Right ventricle myocardium superior (tissue), 1 donor: ENCODE results near the gene AKT1. TPM values are rescaled to one million over a fixed set of nuclear protein-coding genes. Genes with fewer than 3 reads are reported as not detected.

Experiments used
- ATAC-seq: fragments of 200-7000 bp; cut with Tn5 transposase; one replicate; pipeline ENCODE4 v1.9.1; 2020; ENCODE audit warnings: mild to moderate bottlenecking; ENCODE audit not compliant: poor library complexity
- DNase-seq: peaks from one replicate; pipeline ENCODE4 v3.0.0-alpha.2; 2020
- intact Hi-C: fragments of 100-400 bp; cut with DNase I; formaldehyde crosslinking; loops from one replicate; pipeline ENCODE4 v1.11.2; 2022
- total RNA-seq: library from RNA; stranded (reverse); fragmentation: NEBNext Ultra II Directional; extraction: Animal tissue kit (Norgen Biotek cat#: 25700); gene quantifications from one replicate; pipeline ENCODE4 v1.2.1, GENCODE V29; 2021
- donor health status: DM: no; HTN: yes; CAD: no; lungs with severe emphysema.

The AKT1 gene
- total RNA-seq, 1 donor from 2014 or later = 120 TPM

DNA sequence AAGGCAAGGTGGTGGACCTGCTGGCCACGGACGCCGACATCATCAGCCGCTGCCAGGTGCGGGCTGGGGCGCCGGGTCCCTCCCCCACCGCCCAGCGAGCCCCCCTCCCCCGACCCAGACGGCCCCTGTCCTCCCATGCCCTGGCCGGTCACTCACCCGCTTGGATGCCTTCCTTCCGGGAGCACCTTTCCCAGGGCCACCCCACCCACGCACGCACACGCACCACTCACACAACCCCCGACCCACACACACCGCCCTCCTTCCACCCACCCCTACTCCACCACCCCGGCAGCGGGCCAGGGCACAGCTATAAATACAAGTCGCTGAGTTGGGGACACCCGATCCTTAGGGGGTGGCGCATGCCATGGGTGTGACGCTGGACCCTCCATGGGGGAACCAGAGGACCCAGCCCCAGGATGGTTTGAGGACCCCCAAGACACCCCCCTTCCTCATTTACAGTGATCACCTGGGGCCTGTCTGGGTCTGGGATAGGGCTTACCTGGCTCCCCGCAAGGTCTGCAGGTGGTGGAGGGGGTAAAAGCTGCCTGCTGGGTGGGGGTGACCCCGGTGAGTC, 71.1 kb downstream of the AKT1 start:
- DNase-seq = peak; percentile 87
- peak; percentile 44 for ATAC-seq
- intact Hi-C loops = no loop called here

DNA sequence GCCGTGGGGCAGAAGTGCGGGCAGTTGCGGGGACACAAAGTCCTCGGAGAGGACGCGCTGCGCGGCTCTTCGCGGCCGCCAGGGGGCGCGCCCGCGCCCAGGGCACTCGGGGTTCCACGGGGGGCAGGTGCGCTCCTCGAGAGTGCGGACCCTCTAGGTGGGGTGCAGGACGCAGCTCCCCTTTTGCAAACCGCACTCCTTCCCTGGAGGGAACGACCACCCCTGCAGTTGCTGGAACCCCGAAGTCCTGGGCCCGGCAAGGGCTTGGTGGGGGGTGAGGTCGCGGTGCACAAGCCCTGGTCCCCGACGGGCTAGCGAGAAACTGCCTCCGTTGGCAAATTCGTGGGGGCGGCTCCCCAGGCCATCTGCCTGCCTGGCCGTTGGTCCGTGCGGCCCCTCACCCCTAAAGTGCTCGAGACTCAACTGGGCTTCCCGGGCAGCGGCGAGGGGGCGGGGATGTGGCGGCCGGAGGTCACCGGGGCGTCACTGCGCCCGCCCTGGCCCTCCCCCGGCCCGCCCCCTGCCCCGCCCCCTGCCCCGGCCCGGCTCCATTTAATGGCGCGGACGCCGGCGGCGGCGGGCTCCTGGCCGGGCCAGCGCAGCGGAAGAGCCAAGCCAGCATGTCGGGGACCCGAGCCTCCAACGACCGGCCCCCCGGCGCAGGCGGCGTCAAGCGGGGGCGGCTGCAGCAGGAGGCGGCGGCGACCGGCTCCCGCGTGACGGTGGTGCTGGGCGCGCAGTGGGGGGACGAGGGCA, 71.7 kb downstream of the AKT1 start, which contains the start of gene ADSS1:
Gene ADSS1, plus strand, starts transcription at position 579 of the 756 bp plus-strand sequence. Its CDS starts 42 bp downstream, at position 621.
- intact Hi-C loops = no loop called here
- ATAC-seq (peak; percentile 67), DNase-seq (peak; percentile 87)

DNA sequence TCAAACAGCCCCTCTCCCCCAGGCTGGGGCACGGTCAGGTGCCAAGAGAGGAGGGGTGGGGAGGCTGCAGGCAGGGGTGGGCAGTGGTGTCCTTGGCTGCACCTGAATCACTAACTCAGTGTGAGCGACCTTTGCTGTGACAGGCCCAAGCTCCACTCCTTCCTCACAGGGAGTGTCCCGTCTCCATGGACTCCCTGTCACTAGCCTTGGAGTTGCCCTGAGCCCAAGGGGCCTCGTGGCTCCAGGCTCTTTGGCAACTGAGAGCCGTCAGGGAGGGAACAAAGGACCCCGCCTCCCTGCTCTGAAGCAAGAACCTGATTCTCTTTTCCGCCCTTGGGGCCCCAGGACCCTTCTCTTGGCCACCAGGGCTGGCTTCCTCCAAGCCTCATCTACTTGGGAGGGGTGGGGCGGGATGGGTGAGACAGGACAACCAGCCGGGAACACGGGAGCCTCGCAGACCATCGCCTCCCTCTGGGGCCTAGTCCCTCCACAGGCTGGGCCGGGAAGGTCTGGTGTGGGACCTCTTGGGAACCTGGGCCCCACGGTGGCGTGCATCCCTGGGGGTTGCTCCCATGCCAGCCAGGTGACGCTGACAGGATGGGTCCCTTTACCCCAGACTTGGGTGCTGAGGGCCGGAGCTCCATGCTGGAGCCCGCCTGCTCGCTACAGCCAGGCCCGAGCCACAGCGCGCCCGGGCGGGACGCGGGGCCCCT, 72.5 kb downstream of the AKT1 start:
- DNase-seq (no peak), ATAC-seq (no peak)
- intact Hi-C loops = no loop called here

DNA sequence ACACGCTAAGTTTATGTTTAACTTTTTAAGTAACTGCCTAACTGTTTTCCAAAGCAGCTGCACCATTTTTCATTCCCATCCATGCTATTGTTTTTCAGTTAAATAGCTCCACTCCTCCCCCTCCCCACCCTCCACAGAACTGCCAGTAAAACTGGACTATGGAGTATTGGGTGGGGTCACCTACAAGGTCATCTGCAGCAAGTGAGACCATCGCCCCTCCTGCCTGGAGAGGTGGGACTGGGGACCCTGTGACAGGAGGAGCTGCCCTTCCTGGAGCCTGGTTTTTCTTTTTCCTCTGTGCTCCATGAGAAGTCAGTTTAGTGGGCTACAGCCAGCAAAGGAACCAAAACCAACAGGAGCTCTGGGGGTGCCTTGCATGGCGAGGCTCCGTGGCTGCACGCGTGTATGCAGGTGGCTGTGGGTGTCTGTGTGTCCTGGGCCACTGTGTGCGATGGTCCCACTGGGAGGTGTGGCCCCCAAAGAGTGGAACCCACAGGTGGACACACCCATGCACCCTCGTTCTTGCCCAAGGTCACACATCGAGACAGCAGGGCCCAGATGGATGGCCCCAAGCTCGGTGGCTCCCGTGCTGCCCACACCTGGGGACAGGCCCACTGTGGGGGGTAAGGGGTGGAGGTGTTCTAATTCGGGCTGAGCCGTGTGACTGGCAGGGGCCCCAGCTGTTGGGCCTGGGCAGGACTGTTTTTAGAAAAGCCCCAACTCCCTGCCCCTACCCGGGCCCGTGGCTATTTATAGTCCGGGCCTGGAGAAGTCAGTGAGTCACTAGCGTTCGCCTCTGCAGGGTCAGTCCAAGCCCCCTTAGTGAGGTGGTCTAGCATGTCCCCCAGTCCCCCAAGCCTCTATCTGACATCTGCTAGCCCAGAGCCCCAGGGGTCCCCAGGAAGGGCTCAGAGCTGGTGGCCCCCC, 73.8 kb downstream of the AKT1 start:
- peak; percentile 83 for DNase-seq

More for the DNA sequence above, 73.8 kb downstream of the AKT1 start:
- peak; percentile 37 for ATAC-seq
- intact Hi-C loops = no loop called here

Other genes starting within 250 kb of the AKT1 start
- 42.5 TPM for gene C14orf180, start 216.0 kb downstream of the AKT1 start, total RNA-seq
- not detected for gene TMEM179, start 191.0 kb downstream of the AKT1 start, total RNA-seq
- 28.3 TPM for gene INF2, start 106.1 kb downstream of the AKT1 start, total RNA-seq
- gene ADSS1, start 71.5 kb downstream of the AKT1 start, total RNA-seq = 215 TPM
- 60.7 TPM for gene SIVA1, start 42.6 kb downstream of the AKT1 start, total RNA-seq
- 5.0 TPM for gene ZBTB42, start 5.4 kb upstream of the AKT1 start, total RNA-seq
- gene CEP170B, start 69.5 kb upstream of the AKT1 start, total RNA-seq = 9.5 TPM
- 0.13 TPM for gene PLD4, start 129.1 kb upstream of the AKT1 start, total RNA-seq
- gene AHNAK2, start 182.6 kb upstream of the AKT1 start, total RNA-seq = 2.6 TPM
- gene CLBA1, start 190.0 kb upstream of the AKT1 start, total RNA-seq = 1.5 TPM
- gene CDCA4, start 225.3 kb upstream of the AKT1 start, total RNA-seq = 1.6 TPM